Measurements from ENCODE around the gene SMOC2.

SMOC2 gene

DNA sequence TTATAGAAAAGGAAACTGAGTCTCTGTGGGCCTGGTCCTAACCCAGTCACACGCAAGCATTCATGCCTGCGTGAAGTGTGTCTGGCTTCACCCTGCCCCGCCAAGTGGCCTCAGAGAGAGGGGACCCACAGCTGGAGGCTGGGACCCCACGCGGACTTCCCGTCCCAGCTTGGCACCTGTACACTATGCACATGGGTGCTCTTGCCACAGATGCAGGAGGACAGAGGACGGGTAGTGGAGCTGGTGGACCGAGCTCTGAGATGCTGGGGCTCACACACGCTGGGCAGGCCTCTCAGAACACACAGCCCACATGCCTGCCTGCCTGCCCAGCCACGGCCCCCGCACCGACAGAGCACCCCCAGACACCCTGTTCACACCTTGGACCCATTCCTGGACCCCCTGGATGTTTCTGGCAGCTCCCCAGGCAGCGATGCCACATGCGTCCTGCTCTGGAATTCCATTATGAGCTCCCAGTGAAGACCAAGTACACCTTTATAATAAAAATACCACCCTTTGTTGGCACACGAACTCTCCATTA, 24.9 kb upstream of the SMOC2 start:
- no peak for DNase-seq

- no peak for DNase-seq
Measured at GRCh38 chr6:168416531-168416930, 24.5 kb upstream of the SMOC2 start.

- no peak for DNase-seq
Measured at GRCh38 chr6:168417191-168417590, 23.8 kb upstream of the SMOC2 start.

DNA sequence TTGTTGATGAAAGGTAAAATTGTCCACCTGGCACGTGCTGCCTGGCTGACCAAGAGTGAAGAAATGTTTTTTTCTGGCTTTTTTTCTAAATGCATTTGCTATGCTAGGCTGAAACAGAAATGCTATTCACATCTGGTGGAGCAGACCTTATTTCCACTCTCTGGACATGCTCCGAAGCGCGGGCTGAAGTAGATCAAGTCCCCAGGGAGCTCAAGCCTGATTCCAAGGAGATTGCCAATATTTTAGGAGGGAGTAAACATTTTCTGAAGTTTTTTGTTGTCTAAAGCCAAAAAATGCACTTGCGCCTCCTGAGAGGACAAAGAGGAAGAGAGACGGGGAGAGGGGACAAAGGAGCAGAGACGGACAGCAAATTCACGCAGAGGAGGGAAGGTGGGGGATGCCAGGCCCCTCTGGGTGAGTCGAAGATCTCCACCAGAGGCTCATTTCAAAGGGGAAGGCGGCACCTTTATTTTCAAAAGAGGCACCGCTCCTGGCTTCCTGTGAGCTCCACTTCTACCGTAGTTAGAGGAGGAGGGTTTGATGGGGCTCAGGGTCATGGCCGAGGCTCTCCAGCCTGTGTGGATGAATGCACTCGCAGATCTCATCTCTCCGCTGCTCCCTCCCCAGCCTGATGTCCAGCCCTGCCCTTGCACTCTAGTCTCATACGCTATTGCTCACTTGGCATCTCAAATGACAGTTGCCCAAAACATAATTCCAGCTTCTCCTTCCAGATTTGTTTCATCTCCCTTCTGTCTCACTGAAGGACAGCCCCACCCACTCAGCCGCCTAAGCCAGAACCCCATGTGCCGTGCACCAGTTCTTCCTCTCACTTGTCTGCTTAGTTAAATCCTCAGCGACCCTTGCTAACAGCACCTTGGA, 23.1 kb upstream of the SMOC2 start:
- no peak for DNase-seq

- DNase-seq, result no peak
Measured at GRCh38 chr6:168418711-168419121, 22.3 kb upstream of the SMOC2 start.

DNA sequence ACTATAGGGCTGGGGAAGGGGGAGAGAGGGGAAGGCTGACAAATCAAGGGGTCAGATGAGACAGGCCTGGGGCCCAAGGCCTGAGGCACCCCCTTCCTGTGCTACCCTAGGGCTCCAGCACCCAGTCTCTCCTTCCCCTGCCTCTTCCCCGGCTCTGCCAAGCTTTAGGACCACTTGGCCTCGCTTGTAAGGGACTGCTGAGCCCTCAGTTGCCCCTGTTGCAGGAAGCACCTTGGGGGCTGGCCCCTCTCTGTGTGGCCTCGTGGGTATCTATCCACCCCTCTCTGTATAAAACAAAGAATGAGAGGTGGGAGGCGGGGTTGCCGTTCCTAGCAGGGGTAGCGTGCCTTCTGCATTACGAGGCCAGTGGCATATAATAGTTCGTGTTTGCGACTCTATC, 21.4 kb upstream of the SMOC2 start:
- no peak for DNase-seq

- DNase-seq, result no peak
Measured at GRCh38 chr6:168420084-168420483, 20.9 kb upstream of the SMOC2 start.

- no peak for DNase-seq
Measured at GRCh38 chr6:168420706-168421105, 20.3 kb upstream of the SMOC2 start.

- no peak for DNase-seq
Measured at GRCh38 chr6:168427184-168427583, 13.8 kb upstream of the SMOC2 start.

DNA sequence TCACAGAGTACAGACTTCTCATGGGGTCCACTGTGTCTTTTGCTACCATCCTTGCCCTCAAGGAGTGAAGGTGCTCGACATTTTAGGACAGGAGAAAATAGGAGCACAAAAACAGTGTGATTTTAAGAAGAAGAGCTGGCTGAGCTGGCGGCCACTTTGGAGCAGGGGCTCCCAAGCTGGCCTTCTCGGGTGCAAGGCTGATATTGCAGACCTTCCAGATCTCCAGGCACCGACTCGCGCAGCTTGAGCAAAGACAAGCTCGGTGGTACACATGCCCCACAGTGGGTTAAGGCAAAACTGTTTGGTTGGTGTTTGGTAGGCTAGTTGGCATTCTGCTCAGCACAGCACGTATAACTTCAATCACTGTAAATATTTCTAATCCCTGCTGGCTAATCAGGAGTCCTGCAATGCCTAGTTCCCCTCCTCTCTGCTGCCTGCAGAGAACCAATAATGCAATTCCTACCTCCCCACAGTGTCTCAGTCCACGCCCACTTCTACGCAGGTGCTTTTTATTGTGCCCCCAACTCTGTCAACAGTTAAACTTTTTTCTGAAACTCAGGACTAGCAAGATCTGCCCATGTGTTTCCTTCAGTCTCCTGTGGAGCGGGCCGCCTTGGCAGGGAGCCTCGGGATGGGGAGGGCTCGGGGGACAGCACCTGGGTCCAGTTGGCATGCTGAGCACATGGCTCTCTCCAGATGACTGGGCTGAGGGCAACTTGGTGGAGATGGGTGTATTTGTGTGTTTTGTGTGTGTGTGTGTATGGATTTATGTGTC, 12.7 kb upstream of the SMOC2 start:
- DNase-seq, result no peak

- no peak for DNase-seq
Measured at GRCh38 chr6:168428863-168429262, 12.1 kb upstream of the SMOC2 start.

GRCh38 chr6:168432196-168432595, 8.8 kb upstream of the SMOC2 start:
- DNase-seq, result no peak

DNA sequence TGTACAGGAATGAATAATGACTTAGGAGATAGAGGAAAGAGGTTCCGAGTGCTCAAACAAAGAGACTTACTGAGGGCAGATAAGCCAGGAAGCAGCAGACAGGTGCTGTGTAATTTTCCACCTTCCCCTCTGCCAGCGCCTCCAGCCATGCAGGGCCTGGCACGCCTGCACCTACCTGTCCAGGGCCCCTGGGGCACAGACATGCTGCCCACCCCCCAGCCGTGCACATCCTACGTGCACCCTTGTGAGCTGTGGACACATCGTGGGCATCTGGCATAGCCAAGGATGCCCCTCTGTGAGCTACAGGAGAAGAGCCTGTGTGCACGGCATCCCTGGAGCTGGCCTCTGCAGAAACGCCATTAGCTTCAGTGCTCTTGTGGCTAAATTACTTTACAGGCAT, 7.1 kb upstream of the SMOC2 start:
- no peak for DNase-seq

- no peak for DNase-seq
Measured at GRCh38 chr6:168434505-168434904, 6.5 kb upstream of the SMOC2 start.

DNA sequence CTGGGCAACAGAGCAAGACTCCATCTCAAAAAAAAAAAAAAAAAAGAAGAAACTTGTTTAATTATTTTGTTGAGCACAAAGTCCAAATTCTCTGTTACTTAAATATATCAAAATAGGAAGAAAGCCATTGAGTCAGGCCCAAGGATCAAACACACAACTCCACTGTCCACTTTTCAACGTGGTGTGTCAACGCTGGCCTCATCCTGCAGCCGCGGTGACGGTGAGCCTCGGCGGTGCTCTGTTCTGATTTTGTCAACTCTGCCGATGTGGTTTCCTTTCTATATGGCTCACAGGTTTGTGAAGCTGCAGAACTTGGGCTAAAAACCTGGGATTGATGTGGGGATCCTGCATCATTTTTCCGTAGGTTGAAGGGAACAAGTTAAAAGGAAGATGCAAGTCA, 3.2 kb upstream of the SMOC2 start:
- no peak for DNase-seq

DNA sequence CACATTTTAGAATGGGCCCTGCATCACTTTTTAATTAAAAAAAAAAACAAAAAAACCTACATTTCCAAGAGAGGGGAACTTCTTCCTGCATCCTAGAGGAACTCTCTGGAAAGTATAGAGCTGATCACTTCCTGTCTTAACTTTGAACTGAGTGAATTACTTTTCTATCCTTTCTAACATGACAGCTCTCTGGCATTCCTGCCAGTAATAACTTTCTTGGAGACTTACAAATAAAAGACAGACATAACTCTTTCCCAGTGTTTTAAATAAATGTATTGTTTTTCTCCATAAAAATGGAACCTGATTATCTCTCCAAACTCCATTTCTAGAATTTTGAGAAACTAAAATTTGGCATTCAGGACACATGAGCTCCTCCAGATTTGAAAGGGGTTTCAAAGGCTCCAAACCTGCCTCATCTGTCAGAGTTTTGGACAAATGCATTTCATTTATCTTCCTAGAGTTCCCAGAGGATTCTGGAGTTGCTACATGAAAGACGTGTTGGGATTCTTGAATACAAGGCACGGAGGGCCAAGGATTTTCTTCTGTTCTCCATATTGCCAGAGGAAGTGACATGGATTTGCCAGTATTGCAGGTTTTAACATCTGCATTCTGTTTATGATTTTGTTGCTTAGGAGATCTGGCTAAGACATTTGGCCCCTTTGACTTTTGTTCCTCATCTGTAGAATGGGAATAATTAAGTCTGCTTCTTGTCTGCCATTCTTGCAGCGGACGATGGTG, 2.0 kb upstream of the SMOC2 start:
- DNase-seq, result no peak

DNA sequence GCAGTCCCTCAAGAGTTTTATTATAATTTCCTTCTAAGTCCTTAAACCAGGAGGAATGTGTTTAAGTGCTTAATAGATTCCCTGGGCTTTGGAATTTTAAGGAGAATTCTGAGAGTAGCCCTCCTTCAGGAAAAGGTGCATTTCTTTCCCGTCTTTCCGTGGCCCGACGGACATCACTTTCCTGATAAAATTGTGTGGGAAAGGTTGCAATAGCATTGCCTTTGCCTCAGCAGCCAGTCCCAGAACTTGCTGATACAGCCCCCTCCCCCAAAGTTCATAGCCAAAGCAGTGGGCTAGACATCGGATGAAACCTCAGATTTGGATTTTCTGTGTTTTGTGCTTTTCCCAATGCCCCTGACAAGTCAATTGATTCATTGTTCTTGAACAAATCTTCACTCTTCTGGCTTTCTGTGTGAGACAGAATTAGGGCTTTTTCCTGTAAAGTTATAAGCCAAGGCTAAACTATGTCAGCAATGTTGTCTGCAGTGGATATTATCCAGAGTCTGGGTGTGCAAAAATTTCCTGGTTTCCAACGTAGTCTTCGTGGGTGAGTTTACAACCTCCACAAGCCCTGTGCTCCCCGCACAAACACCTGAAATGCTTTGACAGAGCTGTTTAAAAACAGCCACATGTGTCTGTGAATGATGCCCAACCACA, 1.1 kb upstream of the SMOC2 start:
- DNase-seq, result no peak

DNA sequence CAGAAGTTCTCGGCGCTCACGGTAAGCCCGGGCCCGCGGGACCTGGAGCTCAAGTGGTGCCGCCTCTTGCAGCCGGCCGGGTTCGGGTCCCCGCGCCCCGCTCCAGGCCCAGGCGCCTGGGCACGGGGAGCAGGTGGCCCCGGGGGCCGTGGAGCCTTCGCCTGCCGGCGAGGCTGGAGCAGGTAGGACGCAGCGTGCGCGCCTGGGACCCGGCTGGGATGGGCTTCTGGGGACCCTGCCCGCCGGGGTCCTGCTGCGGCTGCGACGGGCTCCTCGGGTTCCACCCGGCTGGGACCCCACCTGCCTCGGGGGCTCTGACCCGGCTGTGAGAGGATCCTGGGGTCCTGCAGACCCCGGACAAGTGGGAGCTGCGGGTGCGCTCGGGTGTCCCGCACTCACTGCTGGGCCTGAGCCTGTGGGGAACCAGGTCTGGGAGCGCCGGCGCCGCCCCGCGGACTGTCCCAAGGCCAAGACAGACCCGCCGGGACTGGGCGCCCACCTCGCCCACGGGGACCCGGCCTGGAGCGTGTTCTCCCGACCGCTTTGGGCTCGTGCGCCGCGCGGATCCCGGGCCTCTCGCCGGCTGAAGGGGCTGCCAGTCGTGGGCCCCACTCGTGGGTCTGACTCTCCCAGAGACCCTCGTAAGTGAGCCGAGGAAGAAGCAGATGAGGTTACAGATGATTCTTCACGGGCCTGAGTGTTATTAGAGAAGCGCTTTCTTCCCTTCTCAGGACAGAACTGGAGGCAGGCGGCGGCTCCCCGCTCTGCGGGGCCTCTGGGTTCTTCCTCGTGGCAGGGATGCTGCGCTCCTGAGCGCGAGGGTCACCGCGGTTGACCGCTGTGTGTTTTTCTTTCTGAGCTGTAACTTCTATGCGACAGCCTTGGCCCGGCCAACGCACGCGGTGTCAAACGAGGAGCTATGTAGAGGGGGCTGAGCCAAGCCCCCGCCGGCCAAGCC, 729 bp downstream of the SMOC2 start:
- no peak for DNase-seq

DNA sequence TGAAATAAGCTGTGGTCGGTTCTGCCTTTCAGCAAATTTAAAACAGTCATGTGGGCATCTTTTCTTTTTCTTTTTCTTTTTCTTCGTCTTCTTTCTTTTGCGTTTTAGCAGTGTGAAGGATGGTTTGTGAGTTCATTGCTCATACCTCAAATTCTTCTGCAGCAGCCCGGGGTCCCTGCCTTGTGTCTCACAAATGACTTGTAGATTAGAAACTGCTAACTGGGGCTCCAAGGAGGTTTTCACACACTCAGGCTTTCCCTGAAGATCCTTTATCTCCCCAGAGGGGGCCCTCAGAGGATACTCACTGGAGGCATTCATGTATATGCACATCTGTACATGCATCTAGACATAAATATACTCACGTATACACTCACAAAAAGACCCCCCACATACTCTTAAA, 1.7 kb downstream of the SMOC2 start:
- no peak for DNase-seq

- DNase-seq, result no peak
Measured at GRCh38 chr6:168447282-168447681, 6.3 kb downstream of the SMOC2 start.

GRCh38 chr6:168447700-168448099, 6.7 kb downstream of the SMOC2 start:
- DNase-seq, result no peak

All from NCI-H2081 treated with DMSO at 0.1 percent for 48 hours (cell line).